Colonic mucosa (tissue), 4 donors: ENCODE measurements around the gene GALR1. TPM values are rescaled to one million over a fixed set of nuclear protein-coding genes. Genes with fewer than 3 reads are reported as not detected.

Experiments used
- DNase-seq: peaks from one replicate; pipeline ENCODE4 v3.0.0-alpha.2; 2020
- H3K27ac ChIP-seq: fragments of 200-600 bp; one replicate; pipeline ENCODE4 v1.8.0; 2021
- H3K27me3 ChIP-seq: fragments of 200-600 bp; one replicate; pipeline ENCODE4 v1.8.0; 2021
- H3K36me3 ChIP-seq: fragments of 200-600 bp; one replicate; pipeline ENCODE4 v1.8.0; 2021
- H3K4me1 ChIP-seq: fragments of 200-600 bp; one replicate; pipeline ENCODE4 v1.8.0; 2021; ENCODE audit warnings: mild to moderate bottlenecking
- H3K4me3 ChIP-seq: fragments of 200-600 bp; one replicate; pipeline ENCODE4 v1.8.0; 2021
- H3K9ac ChIP-seq, 2 donors: one replicate each; pipeline ENCODE4 v1.7.0; 2013; ENCODE audit warnings: control low read depth in 2 of 2, low read depth in 2 of 2, low read length in 2 of 2
- H3K9me3 ChIP-seq: fragments of 200-600 bp; one replicate; pipeline ENCODE4 v1.8.0; 2021
- intact Hi-C: fragments of 100-400 bp; cut with DNase I; formaldehyde crosslinking; loops from one replicate; pipeline ENCODE4 v1.14.1; 2022
- total RNA-seq, 2 donors: library from RNA; stranded (reverse); fragmentation: NEBNext Ultra II Directional in 1 of 2; extraction: Animal tissue kit (Norgen Biotek cat#: 25700) in 1 of 2; gene quantifications; one replicate each; pipeline ENCODE4 v1.2.1, GENCODE V29; 2021
- TF ChIP-seq, protein P1 (sequence below): fragments of 200-600 bp; IDR thresholded peaks from one replicate; pipeline ENCODE4 v1.8.0; 2022; ENCODE audit warnings: antibody characterized with exemption, mild to moderate bottlenecking
- donor health status: healthy.
- donor health status: DM: no; HTN: no; CAD: no.
- donor health status: DM: no; HTN: no; CAD: no.

GALR1 gene
- total RNA-seq, 2 donors from 2014 or later: 0.02 to 0.16 TPM

DNA sequence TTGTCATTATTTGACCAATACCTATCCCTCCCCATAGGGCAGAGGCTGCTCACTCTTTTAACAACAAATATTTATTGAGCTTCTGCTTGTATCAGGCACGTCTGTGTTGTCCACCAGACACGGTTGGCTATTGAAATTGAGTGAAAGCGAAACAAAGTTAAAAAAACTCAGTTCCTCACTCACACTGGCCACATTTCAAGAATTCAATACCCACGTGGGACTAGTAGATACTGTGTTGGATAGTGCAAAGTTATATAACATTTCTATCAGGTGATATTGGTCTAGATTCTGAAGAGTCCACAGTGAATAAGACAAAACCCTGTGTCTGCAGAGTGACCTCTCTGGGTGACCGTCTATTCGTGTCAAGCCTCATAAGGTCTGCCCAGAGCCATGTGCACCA is 43.9 kb upstream of the GALR1 start:
- intact Hi-C loops: loop anchor here (5.0 kb wide), 1 partner anchor 63 kb away; no protein-coding TSS in a partner anchor
- TF ChIP-seq, protein P1, sequence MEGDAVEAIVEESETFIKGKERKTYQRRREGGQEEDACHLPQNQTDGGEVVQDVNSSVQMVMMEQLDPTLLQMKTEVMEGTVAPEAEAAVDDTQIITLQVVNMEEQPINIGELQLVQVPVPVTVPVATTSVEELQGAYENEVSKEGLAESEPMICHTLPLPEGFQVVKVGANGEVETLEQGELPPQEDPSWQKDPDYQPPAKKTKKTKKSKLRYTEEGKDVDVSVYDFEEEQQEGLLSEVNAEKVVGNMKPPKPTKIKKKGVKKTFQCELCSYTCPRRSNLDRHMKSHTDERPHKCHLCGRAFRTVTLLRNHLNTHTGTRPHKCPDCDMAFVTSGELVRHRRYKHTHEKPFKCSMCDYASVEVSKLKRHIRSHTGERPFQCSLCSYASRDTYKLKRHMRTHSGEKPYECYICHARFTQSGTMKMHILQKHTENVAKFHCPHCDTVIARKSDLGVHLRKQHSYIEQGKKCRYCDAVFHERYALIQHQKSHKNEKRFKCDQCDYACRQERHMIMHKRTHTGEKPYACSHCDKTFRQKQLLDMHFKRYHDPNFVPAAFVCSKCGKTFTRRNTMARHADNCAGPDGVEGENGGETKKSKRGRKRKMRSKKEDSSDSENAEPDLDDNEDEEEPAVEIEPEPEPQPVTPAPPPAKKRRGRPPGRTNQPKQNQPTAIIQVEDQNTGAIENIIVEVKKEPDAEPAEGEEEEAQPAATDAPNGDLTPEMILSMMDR: no peak
- Histone ChIP-seq H3K36me3 (no peaks in the 10 kb centered on the region), H3K27me3 (no peaks in the 10 kb centered on the region), H3K27ac (no peak overlapping the region), H3K9me3 (no peaks in the 10 kb centered on the region), H3K9ac (no peak overlapping the region), H3K4me1 (no peaks in the 10 kb centered on the region), H3K4me3 (no peak overlapping the region)
- no peak for DNase-seq

DNA sequence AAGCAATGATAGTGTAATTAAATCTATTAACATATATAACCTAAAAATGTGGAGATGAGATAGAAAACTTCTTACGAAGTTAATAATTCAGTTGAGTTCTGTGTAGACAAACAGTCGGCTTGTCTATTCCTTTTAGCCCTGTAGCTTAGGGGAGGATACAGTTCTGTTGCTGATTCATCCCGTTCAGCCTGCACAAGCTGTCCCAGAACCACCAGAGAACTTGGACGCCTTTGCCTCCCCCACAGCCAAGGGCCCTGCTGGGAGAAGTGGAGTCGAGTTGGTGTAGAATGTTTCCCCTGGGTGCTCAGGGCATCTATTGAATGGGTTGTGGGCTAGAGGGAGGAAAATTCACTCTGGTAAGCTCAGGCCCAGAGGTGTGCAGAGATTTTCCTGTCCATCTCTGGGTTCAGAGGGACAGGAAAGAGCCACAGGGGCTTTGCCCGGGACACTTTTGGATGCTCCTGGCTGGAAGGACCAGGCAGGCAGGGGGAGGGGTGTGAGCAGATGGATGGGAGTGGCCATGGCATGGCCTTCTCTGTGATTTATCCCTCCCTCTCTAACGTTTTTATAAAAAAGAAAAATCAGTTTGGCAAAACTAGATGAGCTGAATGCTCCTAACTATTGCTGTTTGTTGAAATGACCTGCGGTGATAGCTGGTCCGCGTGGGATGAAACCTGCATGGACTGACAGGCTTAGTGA is 42.8 kb upstream of the GALR1 start:
- no peaks in the 10 kb centered on the region for H3K4me1 ChIP-seq
- intact Hi-C loops: loop anchor here (5.0 kb wide), 1 partner anchor 65 kb away; no protein-coding TSS in a partner anchor
- H3K27me3 ChIP-seq: no peaks in the 10 kb centered on the region
- TF ChIP-seq, protein P1: no peak
- H3K27ac ChIP-seq: peak overlapping the region; percentile 49
- peak; percentile 40 for DNase-seq
- no peaks in the 10 kb centered on the region for H3K36me3 ChIP-seq
- peak overlapping the region in 1 of 2 donors; percentile 15 for H3K9ac ChIP-seq
- no peak overlapping the region for H3K4me3 ChIP-seq
- no peaks in the 10 kb centered on the region for H3K9me3 ChIP-seq

DNA sequence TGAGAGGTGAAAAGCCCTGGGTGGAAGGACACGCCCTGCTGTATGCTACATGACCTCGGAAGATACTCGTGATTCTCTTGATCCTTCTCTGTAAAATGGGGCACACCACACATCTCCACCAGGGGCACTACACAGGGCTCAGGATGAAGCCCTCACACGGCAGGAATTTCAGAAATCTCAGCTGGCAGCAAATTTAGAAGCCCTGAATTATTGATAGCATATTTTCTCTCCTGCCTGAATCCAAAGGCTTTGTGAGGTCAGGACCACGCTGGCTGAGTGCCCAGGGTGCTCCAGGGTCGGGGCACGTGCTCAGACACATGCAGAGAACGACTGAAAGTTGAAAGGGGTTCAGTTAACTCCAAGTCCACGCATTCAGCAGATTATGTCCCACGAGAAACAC is 42.1 kb upstream of the GALR1 start:
- no peak overlapping the region for H3K27ac ChIP-seq
- TF ChIP-seq, protein P1: peak; percentile 43
- no peak overlapping the region for H3K9ac ChIP-seq
- peak; percentile 54 for DNase-seq
- no peaks in the 10 kb centered on the region for H3K4me1 ChIP-seq
- no peaks in the 10 kb centered on the region for H3K36me3 ChIP-seq
- intact Hi-C loops: loop anchor here (5.0 kb wide), 1 partner anchor 65 kb away; no protein-coding TSS in a partner anchor
- H3K4me3 ChIP-seq: no peak overlapping the region
- H3K9me3 ChIP-seq: no peaks in the 10 kb centered on the region
- H3K27me3 ChIP-seq: no peaks in the 10 kb centered on the region

DNA sequence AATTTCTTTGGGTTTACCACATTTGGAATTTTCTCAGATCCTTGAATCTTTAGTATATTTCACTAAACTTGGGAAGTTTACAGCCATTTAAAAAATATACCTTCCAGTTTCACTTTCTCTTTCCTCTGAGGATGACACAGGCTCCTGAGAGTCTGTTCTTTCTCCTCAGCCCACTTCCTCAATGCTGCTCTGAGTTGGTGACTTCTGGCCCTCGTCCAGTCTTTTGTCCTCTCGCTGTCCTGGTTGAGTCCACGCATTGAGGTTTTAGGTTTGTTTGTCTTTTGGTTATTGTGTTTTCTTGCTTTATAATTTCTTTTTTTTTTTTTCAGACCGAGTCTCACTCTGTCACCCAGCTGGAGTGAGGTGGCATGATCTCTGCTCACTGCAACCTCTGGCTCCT is 40.7 kb upstream of the GALR1 start:
- peak overlapping the region; percentile 26 for H3K27ac ChIP-seq
- TF ChIP-seq, protein P1: no peak
- no peaks in the 10 kb centered on the region for H3K36me3 ChIP-seq
- no peaks in the 10 kb centered on the region for H3K9me3 ChIP-seq
- DNase-seq: no peak
- H3K4me3 ChIP-seq: peak overlapping the region; percentile 1
- no peaks in the 10 kb centered on the region for H3K27me3 ChIP-seq
- no peak overlapping the region for H3K9ac ChIP-seq
- H3K4me1 ChIP-seq: no peaks in the 10 kb centered on the region
- intact Hi-C loops: loop anchor here (5.0 kb wide), 1 partner anchor 67 kb away; no protein-coding TSS in a partner anchor

DNA sequence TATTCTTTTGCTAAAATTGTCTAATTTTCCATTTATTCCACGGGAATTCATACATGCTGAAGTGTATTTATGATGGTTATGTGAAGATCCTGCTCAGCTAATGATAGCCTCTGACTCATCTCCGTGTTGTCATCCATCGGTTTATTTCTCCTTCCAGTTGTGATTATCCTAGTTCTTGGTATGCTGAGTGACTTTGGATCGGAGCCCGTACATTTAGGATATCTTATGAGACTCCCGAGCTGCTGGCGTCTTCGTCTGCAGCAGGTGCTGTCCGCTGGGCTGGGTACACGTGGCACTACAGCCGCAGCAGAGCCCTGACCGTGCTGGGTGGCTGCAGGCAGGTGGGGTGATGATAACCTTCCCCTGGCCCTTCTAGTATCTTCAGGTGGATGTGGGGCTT is 40.1 kb upstream of the GALR1 start:
- Histone ChIP-seq H3K27me3 (no peaks in the 10 kb centered on the region), H3K4me3 (no peak overlapping the region), H3K9me3 (no peaks in the 10 kb centered on the region), H3K36me3 (no peaks in the 10 kb centered on the region), H3K4me1 (no peaks in the 10 kb centered on the region), H3K9ac (no peak overlapping the region), H3K27ac (peak overlapping the region; percentile 26)
- DNase-seq: no peak
- intact Hi-C loops: loop anchor here (5.0 kb wide), 1 partner anchor 67 kb away; no protein-coding TSS in a partner anchor
- TF ChIP-seq, protein P1: no peak
